H7 (cell line): ENCODE results near the gene DDA1. TPM values are rescaled to one million over a fixed set of nuclear protein-coding genes. Genes with fewer than 3 reads are reported as not detected.

Experiments
- DNase-seq: peaks from one replicate; pipeline ENCODE4 v3.0.0; 2012
- H3K27me3 ChIP-seq: 2 replicates; pipeline ENCODE4 v1.6.0; 2011; ENCODE audit warnings: mild to moderate bottlenecking, low read length; ENCODE audit not compliant: control insufficient read depth, insufficient read depth
- H3K36me3 ChIP-seq: replicated peaks from 2 replicates; pipeline ENCODE4 v1.5.1; 2011; ENCODE audit warnings: low read length; ENCODE audit not compliant: control insufficient read depth, insufficient read depth
- H3K4me3 ChIP-seq: 2 replicates; pipeline ENCODE4 v1.5.1; 2011; ENCODE audit warnings: low read depth, mild to moderate bottlenecking, control low read depth, low read length, moderate library complexity; ENCODE audit not compliant: insufficient read depth
- total RNA-seq: library from RNA; depleted of rRNA; stranded (reverse); fragments of >200 nt; shearing (Covaris generic); gene quantifications from 2 replicates; pipeline ENCODE4 v1.2.3, GENCODE V29; 2014

The DDA1 gene
- total RNA-seq, 1 experiment from 2014 or later, result 50.8 TPM

- no peak for DNase-seq
- H3K36me3 ChIP-seq, result peaks cover 1% of the 10 kb centered on the region; the same call in 1 of the 2 replicates
- H3K27me3 ChIP-seq, result no peaks in the 10 kb centered on the region
- H3K4me3 ChIP-seq, result no peak overlapping the region
Observed at GRCh38 chr19:17300992-17301619, 8.3 kb upstream of the DDA1 start.

DNA sequence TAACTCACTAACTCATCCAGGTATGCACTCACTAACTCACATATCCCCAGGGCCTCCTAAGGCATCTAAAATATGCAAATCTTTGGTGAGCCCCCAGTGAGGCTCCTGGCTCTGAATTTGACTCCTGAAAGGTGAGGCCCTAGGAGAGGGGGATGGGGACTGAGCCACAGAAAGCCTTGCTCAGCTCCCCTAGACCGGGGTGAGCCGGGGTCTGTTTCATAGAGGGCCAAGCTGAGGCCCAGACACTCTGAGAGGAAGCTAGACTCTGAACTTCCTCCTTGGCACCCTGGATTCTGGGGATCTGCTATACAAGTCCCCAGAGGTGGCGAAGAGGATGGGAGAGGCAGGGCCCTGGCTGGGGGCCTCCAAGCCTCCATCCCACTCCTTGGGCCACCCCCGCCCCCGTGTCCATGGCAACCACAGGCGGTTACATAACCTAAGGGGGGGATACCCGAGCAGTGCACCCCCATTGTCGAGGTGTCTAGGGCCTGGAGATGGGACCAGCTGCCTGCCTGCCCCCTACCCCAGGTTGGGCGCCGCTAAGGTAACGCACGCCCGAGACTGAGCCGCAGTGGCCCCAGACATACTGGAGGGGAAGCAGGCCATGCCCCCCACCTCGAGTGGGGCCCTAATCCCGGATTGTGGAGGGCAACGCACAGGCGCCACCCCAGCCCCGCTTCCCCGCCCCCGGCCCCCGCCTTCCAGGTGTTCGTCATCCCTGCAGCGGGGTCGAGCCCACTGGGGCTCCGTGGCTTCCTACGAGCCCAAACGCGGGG, 6.8 kb upstream of the DDA1 start:
- Histone ChIP-seq H3K4me3 (peak overlapping the region; percentile 61), H3K36me3 (peaks cover 1% of the 10 kb centered on the region; the same call in 1 of the 2 replicates), H3K27me3 (no peaks in the 10 kb centered on the region)
- DNase-seq, result peak; percentile 75

DNA sequence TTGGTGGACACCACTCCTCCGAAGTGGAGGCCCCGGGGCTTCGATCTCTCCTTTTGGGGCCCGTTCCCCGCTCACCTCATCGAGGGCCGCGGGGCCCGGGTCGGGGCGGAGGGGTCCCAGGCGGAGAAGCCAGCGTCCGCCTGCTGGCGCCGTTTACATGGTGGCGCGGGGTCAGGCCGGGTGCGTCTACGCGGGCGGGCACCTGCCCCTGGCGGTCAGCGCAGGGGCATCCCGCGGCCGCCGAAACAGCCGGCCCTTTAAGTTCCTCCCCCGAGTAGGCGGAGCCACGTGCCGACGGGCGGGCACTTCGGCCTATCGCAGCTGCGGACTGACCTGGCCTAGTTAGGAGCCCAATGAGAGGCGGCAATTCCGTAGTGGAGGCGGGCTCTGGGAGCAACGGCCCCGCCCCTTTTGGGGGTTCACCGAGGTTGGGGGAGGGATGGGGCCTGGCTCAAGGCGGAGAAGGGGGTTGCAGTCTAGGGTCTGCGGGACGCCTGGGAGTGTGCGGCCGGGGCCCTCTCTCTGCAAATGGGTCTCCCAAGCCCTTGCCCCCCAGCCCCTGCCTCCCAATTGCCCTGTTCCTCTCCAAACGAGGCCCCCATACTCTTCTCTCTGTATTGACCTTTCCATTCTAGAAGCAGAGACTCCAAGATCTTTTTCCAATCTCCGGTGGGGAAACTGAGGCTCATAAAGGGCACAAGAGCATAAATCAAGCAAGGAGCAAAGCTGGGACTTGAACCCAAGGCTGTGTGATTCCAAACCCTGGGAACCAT, 6.0 kb upstream of the DDA1 start, which contains the start of gene ABHD8:
TSS of gene ABHD8 (minus strand) at position 259 of the 773 bp plus-strand sequence. CDS start 1,809 bp downstream, outside the sequence.
- peak within 1 kb of the TSS; percentile 61 for H3K4me3 ChIP-seq
- H3K36me3 ChIP-seq, result peaks cover under 1% of the 10 kb centered on the region; the same call in 1 of the 2 replicates
- DNase-seq, result peak; percentile 99
- H3K27me3 ChIP-seq, result no peaks in the 10 kb centered on the region

- Histone ChIP-seq H3K27me3 (no peaks in the 10 kb centered on the region), H3K36me3 (no peaks in the 10 kb centered on the region), H3K4me3 (no peak overlapping the region)
- DNase-seq, result no peak
Observed at GRCh38 chr19:17303940-17304267, 5.5 kb upstream of the DDA1 start.

GRCh38 chr19:17304386-17305215, 4.8 kb upstream of the DDA1 start:
- no peak for DNase-seq
- Histone ChIP-seq H3K4me3 (no peak overlapping the region), H3K27me3 (no peaks in the 10 kb centered on the region)

GRCh38 chr19:17305216-17305516, 4.2 kb upstream of the DDA1 start:
- no peaks in the 10 kb centered on the region for H3K36me3 ChIP-seq
- no peak for DNase-seq
- H3K27me3 ChIP-seq, result no peaks in the 10 kb centered on the region
- H3K4me3 ChIP-seq, result 0 out of 2 replicates have a peak overlapping the region, but pooled peaks have one; percentile 10

More at GRCh38 chr19:17304386-17305215, 4.8 kb upstream of the DDA1 start:
- H3K36me3 ChIP-seq, result no peaks in the 10 kb centered on the region

DNA sequence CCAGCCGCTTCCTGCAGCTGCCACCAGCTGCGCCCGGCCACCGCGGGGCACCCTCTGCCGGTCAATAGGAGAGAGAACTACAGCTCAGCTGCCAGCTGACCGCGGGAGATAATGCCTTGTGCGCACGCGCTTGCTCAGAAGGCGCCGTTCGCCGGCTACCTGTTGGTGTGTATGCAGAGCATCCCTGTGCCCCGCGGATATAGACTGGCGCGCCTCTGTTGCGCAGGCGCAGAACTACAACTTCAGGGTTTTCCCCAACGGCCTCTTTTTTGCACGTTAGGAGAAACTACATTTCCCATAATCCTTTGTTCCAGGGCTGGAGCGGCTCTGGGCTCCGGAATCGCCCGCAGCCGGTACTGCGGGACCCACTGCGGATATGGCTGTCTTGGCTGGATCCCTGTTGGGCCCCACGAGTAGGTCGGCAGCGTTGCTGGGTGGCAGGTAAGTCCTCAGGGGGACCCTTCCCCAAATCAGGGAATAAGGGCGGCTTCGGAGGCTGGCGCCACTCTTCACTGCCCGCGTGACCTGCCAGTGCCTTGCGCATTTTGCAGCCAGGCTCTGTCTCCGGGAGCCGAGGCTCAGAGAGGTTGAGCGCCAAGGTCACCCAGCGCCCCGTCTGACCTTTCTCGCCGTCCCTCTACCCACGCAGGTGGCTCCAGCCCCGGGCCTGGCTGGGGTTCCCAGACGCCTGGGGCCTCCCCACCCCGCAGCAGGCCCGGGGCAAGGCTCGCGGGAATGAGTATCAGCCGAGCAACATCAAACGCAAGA, 3.7 kb upstream of the DDA1 start, which contains the start of gene MRPL34:
TSS of gene MRPL34 (plus strand) at position 356 of the 768 bp plus-strand sequence. CDS start at position 377, 21 bp downstream.
- peak within 1 kb of the TSS; percentile 90 for H3K4me3 ChIP-seq
- no peaks in the 10 kb centered on the region for H3K36me3 ChIP-seq
- DNase-seq, result peak; percentile 94
- H3K27me3 ChIP-seq, result no peaks in the 10 kb centered on the region

GRCh38 chr19:17306285-17306714, 3.1 kb upstream of the DDA1 start:
- no peaks in the 10 kb centered on the region for H3K27me3 ChIP-seq
- peak overlapping the region; percentile 90 for H3K4me3 ChIP-seq
- DNase-seq, result no peak
- H3K36me3 ChIP-seq, result no peaks in the 10 kb centered on the region

- no peak overlapping the region for H3K4me3 ChIP-seq
- no peak for DNase-seq
- H3K27me3 ChIP-seq, result no peaks in the 10 kb centered on the region
- no peaks in the 10 kb centered on the region; the same call in 1 of the 2 replicates for H3K36me3 ChIP-seq
Observed at GRCh38 chr19:17307876-17308377, 1.4 kb upstream of the DDA1 start.

DNA sequence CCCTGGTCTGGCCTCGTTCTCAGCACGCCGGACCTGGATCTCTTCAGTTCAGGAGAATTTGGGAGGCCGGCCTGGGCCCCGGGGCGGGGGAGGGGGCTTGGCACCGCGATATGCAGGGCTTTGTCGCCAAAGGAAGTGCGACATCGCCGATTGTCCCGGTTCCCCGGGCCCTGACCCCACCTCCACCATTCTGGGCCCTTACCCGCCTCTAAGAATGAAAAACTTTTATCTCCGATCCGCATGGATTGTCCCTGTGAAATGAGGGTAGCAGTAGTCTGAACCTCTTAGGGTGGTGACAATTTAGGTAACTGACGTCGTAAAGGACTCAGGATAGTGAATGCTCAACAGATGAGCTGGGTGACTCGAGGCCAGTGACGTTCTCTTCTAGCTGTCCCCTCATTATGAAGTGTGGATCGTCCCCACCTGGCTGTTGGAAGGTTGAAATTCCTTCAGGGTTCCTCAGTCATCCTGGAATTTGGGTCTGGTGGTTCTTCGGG, 650 bp downstream of the DDA1 start:
- peak overlapping the region; percentile 96 for H3K4me3 ChIP-seq
- no peak for DNase-seq
- peaks cover 6% of the 10 kb centered on the region for H3K36me3 ChIP-seq
- no peaks in the 10 kb centered on the region for H3K27me3 ChIP-seq

- Histone ChIP-seq H3K27me3 (no peaks in the 10 kb centered on the region), H3K36me3 (peaks cover 11% of the 10 kb centered on the region), H3K4me3 (no peak overlapping the region)
- DNase-seq, result no peak
Observed at GRCh38 chr19:17311455-17312188, 2.3 kb downstream of the DDA1 start.

DNA sequence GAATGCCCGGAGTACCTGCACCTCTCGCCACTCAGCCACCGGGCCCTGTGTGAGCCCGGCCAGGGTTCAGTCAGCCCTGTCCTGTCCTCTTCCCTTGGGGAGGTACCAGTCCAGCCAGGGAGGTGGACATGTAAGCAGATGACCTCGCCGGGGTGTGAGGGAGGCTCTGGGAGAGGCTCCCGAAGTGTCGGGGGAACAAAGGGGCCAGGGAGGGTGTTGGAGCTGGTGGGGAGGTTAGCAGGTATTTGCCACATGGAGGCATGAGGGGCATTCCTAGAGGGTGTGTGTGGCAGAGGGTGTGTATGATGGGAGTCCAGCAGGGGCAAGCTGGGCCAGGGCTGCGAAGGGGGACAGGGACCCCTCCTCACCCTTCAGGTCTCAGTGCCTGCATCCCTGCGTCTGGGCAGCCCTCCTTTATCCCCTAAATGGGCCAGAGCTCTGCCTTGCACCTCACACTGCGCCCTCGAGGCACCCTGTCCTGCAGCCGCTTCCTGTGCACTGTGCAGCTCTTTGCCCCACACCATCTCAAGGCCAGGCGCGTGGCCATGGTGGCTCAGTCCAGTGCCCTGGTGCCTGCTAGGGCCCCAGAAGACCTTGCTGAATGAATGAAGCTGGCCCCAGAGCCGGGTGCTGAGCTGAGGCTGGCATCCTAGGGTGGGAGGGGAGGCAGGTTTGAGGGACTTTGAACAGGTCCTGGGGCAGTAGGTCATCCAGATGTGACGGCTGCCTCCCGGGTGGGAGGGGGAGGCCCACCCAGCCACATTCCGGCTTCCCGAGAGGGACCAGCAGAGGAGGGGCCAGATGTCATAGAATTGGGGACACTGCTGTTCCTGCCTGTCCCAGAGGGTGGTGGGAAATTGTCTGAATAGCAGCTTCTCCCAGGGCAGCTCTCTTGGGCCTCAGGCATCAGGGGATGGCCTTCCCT, 3.1 kb downstream of the DDA1 start:
- H3K36me3 ChIP-seq, result peaks cover 11% of the 10 kb centered on the region
- H3K4me3 ChIP-seq, result no peak overlapping the region
- no peak for DNase-seq

More for the DNA sequence above, 3.1 kb downstream of the DDA1 start:
- no peaks in the 10 kb centered on the region for H3K27me3 ChIP-seq
